RPMI8226 (cell line): ENCODE measurements around the gene LTBP1.
A peak's percentile ranks its signal among the peaks of the same experiment; 100 is the strongest.

Experiments used
- DNase-seq: peaks from one replicate; pipeline ENCODE4 v3.0.0-alpha.2; 2015

LTBP1 gene

GRCh38 chr2:32931945-32932709, 14.6 kb upstream of the LTBP1 start:
- DNase-seq, result no peak

DNA sequence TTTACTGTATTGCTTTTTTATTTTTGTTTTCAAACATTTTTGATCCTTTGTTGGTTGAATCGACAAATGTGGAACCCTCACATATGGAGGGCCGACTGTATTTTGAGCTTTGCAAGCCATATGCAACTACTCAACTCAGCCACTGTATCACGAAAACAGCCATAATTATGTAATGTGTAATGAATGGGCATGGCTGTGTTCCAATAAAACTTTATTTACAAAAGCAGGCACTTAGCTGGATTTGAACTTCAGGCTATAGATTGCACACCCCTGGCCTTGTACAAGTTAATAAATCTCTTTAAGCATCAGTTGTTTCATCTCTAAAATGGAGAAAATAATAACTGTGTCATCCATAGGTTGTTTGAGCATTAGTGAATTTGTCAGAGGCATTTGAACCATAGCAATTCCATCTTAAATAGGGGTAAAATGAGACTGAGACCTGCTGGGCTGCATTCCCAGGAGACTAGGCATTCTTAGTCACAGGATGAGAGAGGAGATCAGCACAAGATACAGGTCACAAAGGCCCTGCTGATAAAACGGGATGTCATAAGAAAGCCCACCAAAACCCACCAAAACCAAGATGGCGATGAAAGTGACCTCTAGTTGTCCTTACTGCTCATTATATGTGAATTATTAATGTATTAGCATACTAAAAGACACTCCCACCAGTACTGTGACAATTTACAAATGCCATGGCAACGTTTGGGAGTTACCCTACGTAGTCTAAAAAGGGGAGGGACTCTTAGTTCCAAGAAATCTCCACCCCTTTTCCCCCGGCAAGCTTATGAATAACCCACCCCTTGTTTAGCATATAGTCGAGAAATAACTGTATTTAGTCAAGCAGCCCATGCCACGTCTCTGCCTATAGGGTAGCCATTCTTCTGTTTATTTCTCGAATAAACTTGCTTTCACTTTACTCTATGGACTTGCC, 13.7 kb upstream of the LTBP1 start:
- no peak for DNase-seq

DNA sequence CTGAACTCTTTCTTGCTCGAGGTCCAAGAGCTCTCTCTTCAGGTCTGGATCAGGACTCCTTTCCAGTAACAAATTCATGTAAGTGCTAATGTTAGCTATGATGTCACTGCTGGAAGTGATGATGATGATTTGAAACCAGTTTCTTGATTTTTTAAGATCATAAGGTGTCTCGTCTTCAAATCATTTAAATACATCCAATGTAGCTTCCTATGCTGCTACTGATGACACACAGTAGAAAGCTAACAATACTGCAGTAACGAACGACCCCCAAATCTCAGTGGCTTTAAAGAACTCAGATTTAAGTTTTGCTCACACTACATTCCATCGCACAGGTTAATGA, 13.0 kb upstream of the LTBP1 start:
- DNase-seq, result no peak

- DNase-seq, result no peak
Observed at GRCh38 chr2:32937602-32938448, 8.9 kb upstream of the LTBP1 start.

DNA sequence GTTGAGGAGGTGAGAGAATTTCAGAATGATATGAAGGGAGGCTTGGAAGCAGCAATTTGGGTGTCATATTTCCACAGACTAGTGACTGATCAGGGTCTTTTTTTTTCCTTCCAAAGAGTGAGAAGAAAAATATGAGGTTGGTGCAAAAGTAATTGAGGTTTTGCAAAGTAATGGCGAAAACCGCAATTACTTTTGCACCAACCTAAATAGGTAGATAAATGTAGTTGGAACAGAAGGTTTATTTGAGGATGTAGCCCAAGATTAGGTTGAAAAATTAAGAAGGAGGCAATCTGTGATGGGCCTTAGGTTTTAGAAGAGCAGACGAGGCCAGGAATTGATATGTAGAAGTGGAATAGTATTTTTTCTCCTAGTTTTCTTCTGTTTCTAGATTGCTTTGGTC, 7.8 kb upstream of the LTBP1 start:
- no peak for DNase-seq

DNA sequence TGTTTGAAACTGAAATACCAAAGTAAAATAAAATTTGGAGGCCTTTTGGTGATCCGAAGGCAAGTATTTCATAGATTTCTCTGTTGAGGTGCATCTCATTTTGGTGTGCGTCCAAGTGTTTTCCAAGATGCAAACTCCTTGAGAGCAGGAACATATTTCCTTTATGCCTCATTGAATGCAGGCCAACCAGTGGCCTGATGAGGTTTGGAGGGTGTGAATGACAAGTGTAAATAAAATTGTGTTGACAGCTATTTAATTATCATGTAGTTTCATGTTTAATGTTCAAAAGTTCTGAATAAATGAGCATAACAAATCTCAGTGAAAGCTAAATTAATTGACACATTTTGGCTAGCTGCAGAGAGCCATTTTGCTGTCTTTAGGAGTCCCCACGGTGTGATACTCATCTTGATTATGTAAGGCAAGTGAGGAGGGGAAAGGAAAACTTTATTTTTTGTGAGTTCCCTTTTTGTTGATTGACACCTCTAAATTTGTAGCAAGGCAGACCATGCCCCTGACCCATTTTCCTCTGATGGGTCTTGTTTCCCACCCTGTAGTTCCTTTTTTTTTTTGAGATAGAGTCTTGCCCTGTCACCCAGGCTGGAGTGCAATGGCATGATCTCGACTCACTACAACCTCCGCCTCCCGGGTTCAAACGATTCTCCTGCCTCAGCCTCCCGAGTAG, 6.3 kb upstream of the LTBP1 start:
- no peak for DNase-seq

DNA sequence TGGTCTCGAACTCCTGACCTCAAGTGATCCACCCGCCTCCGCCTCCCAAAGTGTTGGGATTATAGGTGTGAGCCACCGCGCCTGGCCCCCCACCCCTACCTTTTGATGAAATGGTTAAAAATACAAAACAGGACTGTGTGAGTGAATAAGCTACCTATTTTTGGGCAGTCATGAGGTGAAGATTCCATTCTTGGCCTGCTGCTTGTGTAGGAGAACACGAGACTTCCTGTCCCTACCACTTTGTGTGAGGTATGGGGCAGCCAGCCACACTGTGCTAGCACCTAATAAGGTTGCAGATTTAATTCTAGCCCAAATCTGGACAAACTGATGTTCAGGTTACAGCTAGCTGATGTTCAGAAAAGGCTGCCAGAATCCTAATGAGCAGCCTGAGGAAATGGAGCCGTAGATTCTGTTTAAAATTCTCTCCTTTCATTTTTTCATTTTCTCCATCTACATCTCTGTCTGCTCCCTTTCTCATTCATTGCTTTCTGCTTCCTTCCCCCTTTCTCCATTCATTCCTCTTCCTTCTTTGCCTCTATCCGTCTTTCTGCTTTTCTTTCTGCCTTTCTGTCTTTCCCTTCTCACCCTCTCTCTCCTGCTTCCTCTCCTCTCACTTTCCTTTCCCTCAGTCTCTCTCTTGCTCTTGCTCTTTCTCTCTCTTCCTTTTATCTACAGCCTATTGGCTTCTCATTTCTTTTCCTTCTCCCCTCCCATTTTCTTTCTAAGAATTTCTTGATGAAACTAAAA, 4.6 kb upstream of the LTBP1 start:
- DNase-seq, result no peak

DNA sequence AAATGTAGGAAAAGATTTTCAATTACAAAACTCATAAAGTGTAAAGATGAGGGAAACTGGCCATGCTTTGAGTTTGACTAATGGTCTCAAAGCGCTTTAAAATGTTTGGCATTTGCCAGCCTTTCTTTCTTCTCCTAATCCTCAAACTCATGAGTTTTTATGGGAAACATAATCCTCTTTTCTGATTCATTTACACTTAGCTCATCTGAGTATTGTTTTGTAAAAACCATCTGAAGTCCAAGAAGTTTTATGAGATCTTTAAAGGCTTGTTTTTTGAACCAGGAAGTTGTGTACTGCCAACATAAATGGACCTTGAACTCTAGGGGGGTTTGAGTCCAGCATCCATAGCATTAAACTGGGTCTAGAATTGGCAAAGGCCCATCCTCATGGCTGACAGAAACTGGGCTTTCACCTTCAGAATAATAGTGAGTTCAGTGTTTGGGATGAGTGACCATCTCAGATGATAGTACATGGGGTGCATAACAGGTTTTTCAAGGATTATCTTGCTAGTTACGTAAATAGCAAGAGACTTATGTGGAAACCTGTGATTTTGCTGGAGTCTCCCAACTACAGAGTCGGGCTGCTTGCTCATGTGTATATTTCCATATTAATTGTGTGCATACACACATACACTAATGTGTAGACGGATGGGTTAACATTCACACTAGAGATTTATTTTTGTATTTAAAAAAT, 3.8 kb upstream of the LTBP1 start:
- no peak for DNase-seq

DNA sequence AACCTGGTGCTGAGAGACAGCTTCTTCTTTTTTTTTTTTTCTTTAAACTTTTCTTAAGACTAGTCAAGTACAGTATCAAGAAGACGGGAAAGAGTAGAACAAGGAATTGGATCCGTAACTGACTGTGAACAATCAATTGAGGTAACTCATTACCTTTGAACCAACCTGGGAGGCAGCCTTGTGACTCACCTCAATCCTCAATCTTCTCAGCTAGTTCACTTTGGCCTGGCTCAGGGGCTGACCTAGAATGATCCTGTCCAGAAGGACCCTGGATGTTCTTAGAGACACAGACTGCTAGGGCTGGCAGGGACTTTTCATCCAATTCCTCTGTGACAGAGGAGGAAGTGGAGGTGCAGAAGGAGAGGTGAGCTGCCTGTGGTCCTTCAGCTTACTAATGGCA, 1.5 kb upstream of the LTBP1 start:
- DNase-seq, result no peak

- peak; percentile 25 for DNase-seq
Observed at GRCh38 chr2:32947076-32947483, 327 bp downstream of the LTBP1 start.

DNA sequence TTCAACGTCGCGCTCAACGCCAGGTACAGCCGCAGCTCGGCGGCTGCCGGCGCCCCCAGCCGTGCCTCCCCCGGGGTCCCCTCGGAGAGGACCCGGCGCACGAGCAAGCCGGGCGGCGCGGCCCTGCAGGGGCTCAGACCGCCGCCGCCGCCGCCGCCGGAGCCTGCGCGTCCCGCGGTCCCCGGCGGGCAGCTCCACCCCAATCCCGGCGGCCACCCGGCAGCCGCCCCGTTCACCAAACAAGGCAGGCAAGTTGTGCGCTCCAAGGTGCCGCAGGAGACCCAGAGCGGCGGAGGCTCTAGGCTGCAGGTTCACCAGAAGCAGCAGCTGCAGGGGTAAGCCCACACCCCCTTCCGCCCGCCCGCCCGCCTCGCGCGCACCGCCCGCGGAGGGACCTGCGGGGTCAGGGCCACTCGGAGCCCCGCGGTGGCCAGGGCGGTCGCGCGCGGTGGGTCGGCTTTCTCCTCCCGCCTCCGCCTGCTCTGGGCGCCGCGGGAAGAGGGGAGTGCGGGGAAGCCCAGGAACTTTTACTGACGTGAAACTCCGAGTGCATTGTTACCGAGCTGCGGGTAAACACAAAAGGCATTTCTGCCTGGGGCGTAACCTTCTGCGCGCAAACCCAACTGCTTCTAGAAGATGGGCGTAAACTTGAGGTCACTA, 861 bp downstream of the LTBP1 start:
- peak; percentile 46 for DNase-seq

DNA sequence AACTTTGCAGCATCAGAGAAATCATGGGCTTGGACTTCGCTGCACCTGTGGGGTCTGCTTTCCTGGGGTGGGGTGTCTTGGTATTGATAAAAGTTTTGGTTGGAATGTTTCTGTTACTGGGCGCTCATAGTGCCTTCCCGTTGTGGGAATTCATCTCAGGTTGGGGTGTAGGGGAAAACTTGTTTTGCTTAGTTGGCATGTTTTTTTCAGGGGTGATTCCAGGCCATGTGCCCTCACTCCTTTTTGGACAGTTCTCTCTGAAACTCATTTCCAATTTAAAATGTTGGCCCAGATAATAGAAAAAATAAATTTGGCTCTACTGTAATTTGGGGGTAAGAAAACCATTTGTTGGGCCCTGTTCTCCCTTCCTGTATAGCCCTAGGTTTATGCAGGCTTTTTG, 1.5 kb downstream of the LTBP1 start:
- no peak for DNase-seq

GRCh38 chr2:32949260-32949659, 2.5 kb downstream of the LTBP1 start:
- no peak for DNase-seq

DNA sequence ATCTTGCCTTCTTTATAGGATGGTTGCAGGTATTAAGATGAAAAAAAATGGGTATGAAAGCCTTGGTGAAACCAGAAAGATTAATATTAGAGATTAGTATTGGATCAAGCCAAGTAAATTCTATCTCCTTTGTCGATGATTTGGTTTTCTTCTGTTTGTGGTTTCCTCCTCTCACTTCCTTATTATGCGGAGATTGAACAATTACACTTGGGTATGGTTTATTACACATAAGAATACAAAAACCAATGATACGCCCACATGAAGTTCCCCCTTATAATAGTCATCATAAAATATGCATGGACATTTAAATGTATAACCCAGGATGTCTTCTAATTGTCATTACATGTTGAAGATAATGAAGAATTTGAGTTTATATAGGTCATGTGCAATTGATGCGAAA, 4.9 kb downstream of the LTBP1 start:
- DNase-seq, result no peak

DNA sequence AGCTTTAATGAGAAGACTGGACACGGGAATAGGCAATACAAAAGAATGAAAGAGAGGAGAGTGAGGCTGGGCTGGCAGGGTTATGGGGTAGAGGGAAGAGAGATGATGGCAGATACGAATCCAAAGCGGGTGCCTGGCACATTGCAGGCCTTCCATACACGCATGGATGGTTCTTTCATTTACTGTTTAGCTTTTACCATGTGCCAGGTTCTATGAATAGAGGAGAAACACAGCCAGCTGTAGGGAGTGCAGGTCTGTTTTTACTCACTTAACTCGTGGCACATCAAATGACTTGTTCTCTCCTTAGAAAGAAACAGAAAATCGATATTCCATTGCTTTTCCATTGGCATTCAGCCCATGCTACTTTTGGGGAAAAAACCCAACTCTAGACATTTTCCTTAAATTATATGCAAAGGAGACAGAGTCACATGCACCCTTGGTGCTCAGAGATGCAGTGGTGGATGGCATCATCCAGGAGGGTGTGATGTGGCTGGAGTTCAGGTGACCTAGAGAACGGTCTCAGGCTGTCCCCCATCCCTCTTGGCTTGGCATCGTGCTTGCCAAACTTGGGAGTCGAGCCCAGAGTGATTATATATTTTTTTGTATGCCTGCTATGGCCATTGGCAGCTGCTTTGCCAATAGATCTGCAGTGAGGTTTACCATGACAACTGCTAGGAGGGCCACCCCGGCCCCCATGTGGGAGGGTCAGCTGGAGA, 6.2 kb downstream of the LTBP1 start:
- no peak for DNase-seq

GRCh38 chr2:32954206-32954605, 7.5 kb downstream of the LTBP1 start:
- no peak for DNase-seq

DNA sequence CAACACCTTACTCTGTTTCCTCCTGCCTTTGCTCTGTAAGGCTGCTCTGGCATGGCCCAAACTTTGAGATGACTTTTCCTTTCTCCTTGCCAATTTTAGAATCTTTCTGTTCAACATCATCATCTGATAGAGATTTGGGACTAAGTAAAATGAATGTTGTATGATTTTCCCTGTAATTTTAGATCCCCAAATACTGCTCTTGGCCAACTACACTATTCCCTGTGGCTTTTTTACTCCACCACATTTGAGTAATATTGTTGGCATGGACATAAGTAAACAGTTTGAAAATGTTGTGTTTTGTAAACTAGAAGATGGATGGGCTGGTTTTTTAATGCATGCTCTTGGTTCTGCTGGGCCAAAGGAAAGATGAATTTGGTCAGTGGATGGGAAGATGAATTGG, 12.1 kb downstream of the LTBP1 start:
- no peak for DNase-seq

DNA sequence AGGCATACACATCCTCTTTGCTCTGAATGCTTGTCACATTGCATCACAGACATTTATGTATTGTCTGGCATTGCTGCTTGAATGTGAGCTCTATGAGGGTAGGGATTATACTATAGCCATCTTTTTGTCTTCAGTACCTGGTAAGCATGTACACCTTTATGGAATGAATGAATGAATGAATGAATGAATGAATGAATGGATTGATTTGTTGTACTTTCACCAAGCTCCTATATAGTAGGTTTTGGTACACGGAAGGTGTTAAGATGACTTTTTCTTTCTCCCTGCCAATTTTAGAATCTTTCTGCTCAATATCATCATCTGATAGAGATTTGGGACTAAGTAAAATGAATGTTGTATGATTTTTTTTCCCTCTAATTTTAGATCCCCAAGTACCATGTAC, 13.5 kb downstream of the LTBP1 start:
- DNase-seq, result no peak

GRCh38 chr2:32960647-32961403, 14.1 kb downstream of the LTBP1 start:
- DNase-seq, result no peak
